ENCODE measurements around the gene IBSP.
A peak's percentile ranks its signal among the peaks of the same experiment; 100 is the strongest.

Gene IBSP

DNA sequence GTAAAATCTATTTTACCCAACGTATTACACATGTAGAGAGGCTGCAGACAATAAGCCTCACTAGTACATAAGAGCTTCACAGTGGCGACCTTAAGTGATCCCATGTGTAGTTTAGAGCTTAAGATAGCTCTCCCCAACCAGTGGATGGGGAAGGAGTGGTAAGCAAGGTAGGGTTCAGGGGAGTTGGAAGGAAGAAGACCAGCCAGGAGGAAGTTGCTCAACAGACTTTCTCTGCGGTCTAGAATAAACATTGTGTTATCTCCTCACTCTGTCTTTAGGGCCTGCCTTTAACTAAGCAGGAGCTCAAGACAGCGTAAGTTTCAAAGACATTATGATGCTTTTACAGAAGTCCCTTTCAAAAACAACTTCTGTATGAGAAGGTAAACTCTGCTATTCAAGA is 50.3 kb downstream of the IBSP start:
- TF ChIP-seq, protein P1, sequence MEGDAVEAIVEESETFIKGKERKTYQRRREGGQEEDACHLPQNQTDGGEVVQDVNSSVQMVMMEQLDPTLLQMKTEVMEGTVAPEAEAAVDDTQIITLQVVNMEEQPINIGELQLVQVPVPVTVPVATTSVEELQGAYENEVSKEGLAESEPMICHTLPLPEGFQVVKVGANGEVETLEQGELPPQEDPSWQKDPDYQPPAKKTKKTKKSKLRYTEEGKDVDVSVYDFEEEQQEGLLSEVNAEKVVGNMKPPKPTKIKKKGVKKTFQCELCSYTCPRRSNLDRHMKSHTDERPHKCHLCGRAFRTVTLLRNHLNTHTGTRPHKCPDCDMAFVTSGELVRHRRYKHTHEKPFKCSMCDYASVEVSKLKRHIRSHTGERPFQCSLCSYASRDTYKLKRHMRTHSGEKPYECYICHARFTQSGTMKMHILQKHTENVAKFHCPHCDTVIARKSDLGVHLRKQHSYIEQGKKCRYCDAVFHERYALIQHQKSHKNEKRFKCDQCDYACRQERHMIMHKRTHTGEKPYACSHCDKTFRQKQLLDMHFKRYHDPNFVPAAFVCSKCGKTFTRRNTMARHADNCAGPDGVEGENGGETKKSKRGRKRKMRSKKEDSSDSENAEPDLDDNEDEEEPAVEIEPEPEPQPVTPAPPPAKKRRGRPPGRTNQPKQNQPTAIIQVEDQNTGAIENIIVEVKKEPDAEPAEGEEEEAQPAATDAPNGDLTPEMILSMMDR (IDR thresholded peaks at IDR 0.05), result no peak

GRCh38 chr4:87851332-87851731 is 52.0 kb downstream of the IBSP start:
- TF ChIP-seq, protein P1 (IDR thresholded peaks at IDR 0.05), result no peak

GRCh38 chr4:87851953-87852352 is 52.6 kb downstream of the IBSP start:
- TF ChIP-seq, protein P1 (IDR thresholded peaks at IDR 0.05), result no peak

- TF ChIP-seq, protein P1 (IDR thresholded peaks at IDR 0.05), result peak; percentile 58; the same call in 1 of the 2 replicates
These were observed 53.8 kb downstream of the IBSP start for GRCh38 chr4:87853108-87853507.

DNA sequence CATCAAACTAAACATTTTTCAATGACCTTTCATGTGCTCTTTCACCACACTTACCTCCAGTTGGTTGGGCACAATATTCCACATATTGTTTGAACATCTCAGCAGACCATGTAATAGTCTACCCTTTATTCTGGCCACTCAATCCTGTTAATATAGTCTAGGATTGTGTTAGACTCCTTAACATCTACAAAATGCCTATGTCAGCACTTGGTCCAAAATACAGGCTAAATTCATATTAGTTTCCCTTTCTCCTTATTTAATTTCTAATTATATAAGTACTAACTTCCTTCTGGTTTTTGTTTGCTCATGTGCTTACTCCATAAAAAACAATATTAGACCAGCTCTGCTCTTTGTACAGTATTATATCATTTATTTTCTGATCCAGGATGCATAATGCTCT is 54.5 kb downstream of the IBSP start:
- TF ChIP-seq, protein P1 (IDR thresholded peaks at IDR 0.05), result no peak

DNA sequence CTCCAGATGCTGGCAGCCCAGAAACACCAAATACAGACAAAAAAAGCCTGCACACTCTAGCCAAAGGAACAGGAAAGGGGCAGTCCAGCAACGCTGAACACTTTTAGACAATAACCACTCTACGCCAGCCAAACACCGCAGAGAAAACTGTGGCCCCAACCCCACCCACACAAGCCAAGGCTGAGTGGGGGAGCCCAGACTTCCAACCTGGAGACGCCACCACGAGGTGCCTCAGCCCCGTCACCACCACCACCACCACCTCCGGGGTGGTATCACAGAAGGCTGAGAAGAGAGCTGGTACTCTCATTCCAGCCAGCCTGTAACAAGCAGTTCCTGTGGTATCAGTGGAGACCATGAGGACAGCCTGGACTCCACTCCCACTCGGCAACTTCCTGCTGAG is 56.2 kb downstream of the IBSP start:
- TF ChIP-seq, protein P1 (IDR thresholded peaks at IDR 0.05), result no peak

GRCh38 chr4:87856816-87857215 is 57.5 kb downstream of the IBSP start:
- TF ChIP-seq, protein P1 (IDR thresholded peaks at IDR 0.05), result no peak

- TF ChIP-seq, protein P1 (IDR thresholded peaks at IDR 0.05), result no peak
These were observed 58.4 kb downstream of the IBSP start for GRCh38 chr4:87857789-87858188.

Measured in LNCAP (cell line).